HG03432 (cell line): ENCODE results near the gene RMND5B.
"Not testable (repeated sequence)": the region's sequence is repeated elsewhere in the genome, so short reads cannot be mapped to it uniquely, and the experiment has no call there.

ENCODE experiments used
- ATAC-seq: cut with Tn5 transposase; IDR thresholded peaks from one replicate; pipeline ENCODE4 v1.9.1; 2021; ENCODE audit warnings: mild to moderate bottlenecking, moderate library complexity; ENCODE audit not compliant: unreplicated experiment

Gene RMND5B

DNA sequence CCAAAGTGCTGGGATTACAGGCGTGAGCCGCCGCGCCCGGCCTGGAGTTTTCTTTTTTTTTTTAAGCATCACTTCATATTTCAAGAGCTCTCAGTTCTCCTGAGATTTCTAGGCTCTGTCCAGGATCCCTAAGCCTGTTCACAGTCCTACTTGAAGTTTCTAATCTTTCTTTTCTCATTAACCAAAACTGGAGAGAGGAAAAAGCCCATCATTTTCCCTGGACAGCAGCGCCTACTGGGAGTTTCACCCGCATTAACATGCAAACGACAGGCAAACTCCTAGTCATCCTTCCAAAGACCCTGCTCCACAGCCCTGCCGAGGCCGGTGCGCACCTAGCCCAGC, 609 bp upstream of the RMND5B start:
- not testable (repeated sequence) for ATAC-seq

DNA sequence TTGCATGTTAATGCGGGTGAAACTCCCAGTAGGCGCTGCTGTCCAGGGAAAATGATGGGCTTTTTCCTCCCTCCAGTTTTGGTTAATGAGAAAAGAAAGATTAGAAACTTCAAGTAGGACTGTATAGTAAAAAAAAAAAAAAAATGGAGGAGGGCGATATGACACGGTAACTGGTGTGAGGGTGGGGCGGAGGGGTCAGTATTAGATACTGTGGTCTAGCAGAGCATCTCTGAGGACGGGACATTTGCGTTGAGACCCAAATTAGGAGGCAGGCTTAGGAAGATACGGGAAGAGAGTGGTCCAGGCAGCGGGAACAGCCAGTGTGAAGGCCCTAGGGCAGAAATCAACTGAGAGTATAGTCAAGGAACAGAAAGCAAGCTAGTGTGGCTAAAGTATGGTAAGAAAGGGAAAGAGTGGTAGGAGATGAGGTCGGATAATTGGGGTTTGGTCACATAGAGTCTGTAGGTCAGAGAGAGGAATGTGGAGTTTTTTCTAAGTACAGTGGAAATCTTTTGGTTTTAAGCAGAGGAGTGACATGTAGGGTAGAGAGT, 707 bp downstream of the RMND5B start:
- no peak for ATAC-seq

DNA sequence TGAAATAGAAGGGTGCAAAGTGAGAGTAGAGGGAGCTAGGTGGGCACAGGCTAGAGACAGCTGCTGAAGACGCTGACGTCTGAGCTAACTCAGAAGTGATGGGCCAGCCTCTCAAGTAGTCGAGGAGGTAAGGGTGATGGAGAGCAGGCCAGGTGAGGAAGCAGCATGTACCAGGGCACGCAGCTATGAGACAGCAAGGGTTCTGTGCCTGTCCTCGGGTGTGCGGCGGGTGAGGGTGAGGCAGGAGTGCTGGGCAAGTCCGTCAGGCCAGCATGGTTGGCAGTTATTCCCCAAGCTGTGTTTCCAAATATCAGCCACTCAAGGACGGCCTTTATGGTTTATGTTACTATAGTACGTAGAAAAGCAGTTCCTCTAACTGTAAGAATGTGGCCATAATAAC, 6.2 kb downstream of the RMND5B start:
- ATAC-seq = no peak

DNA sequence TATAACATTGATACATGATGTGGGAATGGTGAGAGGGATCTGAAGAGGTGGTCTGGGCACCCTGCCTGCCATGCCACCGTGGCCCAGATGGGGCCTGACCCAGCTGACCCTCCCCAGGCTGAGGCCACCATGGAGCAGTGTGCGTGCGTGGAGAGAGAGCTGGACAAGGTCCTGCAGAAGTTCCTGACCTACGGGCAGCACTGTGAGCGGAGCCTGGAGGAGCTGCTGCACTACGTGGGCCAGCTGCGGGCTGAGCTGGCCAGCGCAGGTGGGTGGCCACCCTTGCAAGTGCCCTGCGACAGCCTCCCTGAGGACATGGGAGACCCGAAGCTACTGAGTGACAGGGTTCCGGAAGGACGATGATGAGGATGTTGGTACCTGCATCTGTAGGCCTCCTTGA, 7.2 kb downstream of the RMND5B start:
- ATAC-seq = no peak

DNA sequence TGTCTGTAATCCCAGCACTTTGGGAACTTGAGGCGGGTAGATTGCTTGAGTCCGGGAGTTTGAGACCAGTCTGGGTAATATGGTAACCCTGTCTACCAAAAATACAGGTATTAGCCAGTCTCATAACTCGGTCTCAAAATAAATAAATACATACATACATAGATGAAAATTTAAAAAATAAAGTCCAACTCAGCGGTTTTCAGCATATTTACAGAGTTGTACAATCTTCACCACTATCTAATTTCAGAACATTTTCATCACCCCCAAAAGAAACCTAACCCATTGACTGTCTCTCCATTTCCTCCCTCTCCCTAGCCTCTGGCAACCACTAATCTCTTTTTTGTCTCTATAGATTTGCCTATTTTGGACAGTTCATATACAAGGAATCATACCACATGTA, 10.7 kb downstream of the RMND5B start:
- no peak for ATAC-seq

DNA sequence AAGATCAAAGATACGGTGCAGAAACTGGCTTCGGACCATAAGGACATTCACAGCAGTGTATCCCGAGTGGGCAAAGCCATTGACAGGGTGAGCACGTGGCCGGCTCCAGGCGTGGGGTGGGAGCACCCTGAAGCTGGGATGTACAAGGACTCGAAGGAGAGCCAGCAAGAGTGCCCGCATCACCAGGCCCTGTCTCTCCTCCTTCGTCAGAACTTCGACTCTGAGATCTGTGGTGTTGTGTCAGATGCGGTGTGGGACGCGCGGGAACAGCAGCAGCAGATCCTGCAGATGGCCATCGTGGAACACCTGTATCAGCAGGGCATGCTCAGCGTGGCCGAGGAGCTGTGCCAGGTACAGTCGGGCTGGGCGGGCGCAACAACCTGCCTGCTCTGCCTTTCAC, 11.8 kb downstream of the RMND5B start:
- no peak for ATAC-seq

DNA sequence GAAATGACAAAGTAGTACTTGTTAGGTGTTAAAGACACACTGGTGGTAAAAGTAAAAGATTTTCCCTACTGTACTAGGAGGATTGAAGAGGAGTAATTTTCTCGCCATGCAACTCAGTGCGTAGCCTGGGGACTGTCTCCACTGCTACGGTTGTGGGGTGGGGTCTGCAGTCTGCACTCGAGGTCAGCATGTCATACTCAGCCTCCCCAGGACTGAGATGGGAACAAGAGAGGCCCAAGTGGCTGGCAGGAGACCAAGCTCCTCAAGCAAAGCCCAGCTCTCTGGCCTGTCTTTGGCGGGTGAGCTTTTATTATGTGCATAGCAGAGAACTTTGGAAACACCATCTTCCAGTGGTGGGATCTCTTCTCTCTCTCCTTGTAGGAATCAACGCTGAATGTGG, 12.4 kb downstream of the RMND5B start:
- no peak for ATAC-seq

DNA sequence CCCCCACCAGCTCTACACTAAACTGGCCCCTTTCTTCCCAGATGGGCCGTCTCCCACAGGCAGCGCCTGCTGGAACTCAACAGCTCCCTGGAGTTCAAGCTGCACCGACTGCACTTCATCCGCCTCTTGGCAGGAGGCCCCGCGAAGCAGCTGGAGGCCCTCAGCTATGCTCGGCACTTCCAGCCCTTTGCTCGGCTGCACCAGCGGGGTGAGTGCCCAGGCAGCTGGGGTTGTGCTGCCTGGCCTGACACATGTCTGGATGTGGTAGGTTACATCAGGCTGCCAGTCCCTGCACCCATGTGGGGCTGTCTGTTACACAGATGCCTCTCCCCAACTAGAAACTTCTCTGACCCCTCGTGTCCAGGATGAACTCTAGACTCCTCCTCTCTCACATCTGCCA, 13.1 kb downstream of the RMND5B start:
- no peak for ATAC-seq

DNA sequence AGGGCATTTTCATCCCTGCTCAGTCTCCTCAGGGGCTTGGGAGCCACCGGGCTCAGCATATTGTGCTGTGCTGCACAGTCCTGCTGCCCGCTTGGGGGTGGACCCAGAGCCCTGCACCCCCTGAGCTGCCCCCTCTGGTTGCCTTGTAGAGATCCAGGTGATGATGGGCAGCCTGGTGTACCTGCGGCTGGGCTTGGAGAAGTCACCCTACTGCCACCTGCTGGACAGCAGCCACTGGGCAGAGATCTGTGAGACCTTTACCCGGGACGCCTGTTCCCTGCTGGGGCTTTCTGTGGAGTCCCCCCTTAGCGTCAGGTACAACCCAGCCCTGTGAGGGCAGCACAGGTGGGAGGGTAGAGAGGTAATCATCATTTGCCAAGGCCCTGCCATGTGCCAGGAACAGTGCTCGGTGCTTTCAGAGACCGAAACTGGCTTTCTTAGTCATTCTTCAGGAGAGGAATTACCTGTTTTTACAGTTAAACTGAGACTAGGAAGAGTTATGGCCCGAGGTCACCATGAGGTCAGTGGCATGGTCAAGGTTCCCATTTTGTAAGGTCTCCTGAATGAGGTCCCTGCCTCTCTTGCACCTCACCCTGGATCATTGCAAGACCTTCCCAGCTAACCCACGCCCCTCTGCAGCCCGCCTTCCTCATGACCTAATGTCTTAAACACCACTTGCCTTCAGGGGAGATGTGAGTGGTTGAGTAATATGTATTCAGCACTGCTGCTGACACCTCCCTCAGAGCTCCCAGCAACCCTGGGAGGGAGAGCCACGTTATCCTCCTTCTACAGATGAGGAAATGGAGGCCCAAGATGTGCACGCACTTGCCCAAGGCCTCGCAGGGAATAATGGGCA, 15.4 kb downstream of the RMND5B start:
- ATAC-seq = peak; percentile 67

DNA sequence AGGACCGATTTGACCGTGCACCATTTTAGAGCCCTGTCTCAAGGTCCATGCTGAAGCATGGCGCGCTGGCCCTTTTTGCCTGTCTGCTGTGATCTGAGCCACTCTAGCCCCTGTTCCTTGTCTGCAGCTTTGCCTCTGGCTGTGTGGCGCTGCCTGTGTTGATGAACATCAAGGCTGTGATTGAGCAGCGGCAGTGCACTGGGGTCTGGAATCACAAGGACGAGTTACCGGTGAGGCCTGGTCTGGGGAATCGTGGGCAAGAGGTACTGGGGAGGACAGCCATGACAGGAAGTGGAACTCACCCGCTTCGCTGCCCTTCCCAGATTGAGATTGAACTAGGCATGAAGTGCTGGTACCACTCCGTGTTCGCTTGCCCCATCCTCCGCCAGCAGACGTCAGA, 16.6 kb downstream of the RMND5B start:
- no peak for ATAC-seq

DNA sequence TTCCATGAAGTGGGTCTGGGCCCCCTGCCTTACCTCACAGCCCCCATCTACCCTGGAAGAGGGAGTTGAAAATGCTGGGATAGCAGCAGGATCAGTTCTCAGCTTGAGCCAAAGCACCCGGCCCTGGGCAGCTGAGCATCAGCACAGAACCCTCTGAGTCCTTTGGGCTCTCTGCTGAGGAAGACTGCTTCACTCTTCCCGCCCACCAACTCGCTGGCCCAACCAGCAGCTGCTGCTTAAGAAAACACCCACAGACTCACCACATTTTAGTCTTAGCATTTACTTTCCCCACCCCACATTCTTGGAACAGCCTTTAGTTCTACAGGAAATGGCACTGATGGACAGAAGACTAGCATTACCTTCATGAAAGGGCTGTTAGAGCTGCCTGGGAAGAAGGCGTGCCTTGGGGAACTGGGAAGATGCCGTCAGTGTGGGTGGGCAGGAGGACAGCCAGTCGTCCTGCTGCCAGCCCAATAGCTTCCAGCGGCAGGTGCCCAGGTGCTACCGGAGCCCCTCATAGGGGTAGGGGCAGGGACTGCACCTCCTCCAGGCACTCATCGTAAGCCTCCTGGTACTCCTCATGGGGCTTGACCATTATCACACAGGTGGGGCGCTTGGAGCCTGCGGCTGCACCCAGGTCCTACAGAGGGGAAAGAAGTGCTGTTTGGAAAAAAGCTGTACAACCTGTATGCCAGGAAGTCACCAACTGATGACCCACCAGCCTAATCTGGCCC, 18.6 kb downstream of the RMND5B start:
- ATAC-seq = no peak

DNA sequence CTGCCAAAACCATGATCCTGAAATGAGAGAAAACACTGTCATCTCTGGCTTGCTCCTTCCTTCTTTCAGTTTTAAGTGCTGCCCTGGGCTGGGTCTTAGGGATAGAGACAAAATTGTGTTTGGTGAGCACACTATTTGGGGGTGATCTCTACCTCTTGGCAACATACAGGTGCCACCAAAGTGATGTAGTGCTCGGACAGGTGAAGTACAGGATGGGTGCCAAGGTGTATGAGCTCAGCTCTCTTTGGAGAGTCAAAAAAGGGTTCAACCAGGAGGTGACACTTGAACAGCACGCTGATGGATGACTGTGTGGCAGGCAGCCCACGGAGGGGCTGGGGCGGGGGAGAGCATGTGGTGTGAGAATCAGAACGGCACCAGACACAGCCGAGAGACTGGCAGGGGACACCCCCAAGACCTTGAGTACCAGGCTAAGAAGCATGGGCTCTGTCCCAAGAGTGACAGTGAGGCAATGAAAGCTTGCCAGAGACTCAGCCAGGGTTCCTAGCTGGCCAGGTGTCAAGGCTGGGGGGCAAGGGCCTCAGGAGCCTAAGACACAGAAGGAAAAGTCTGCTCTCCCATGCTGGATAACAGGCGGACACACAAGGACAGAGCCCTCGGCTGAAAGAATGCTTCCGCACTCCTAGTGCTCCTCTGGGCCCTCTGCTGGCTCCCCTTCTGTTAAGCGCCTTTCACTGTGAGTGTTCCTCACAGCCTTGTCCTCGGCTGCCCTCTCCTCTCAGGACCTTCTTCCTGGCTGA, 20.3 kb downstream of the RMND5B start:
- no peak for ATAC-seq

DNA sequence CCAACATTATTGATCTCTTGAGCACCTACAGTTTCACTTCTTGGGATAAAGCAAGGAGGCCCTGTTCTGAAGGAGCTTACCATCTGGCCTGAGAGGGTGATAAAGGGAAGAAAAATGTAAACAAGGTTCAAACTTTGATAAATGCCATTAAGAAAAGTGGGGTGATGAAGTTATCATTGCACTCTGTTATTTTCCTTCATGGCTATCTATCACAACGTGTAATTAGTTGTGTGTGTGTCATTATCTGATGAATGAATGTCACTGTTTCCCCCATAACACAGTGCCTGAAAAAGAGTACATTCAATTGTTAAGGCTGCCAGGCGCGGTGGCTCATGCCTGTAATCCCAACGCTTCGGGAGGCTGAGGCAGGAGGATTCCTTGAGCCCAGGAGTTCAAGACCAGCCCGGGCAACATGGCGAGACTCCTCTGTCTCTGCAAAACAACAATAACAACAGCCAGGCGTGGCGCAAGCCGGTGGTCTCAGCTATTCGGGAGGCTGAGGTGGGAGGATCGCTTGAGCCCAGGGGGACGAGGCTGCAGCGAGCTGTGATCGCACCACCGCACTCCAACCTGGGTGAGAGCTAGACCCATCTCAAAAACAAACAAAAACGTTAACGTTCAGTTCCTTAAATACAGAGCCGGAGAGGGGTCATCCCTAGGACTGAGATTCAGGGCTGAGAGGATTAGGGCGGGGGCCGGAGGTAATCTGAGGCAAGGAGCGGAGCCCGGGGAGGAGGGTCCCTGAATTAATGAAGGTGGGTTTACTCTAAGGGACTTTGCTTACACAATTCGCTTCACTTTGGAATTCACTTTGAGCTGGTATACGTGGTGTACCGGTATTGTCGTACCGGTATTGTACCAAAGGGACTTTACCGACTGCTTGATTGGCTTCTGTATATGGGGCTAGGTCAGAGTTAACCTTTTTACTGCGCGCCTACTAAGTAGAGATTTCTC, 22.0 kb downstream of the RMND5B start:
- ATAC-seq = no peak

DNA sequence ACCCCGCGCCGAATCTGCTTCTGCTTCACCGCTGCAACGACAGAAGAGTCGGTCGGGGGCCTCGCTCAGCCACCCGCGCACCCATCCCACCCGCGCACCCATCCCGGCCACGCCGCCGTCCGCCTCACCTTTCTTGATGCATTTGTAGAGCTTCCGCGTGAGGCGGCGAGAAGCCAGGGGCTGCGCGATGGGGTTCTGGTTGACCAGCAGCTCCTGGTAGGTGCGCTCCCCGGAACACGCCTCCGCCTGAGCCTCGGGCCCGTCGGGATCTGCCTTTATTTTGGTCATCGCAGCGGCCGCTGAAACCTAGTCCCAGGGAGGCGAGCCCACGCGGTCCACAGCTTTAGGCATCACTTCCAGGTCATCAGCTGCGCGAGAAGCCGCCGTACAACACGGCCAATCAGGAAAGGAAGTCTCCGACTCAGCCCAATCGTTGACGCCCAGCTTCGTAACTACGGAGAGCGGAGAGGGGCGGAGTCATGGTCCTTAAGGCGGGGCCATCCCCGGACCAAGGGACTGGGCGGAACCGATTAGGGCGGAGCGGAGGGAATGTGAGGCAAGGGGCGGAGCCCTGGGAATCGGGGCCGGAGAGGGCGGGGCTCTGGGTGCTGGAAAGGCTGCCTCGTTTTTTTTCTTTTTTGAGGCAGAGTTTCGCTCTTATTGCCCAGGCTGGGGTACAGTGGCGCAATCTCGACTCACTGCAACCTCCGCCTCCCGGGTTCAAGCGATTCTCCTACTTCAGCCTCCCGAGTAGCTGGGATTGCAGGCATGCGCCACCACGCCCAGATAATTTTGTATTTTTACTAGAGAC, 22.9 kb downstream of the RMND5B start, which contains the start of gene NHP2:
TSS of gene NHP2 (minus strand) at position 356 of the 811 bp plus-strand sequence. CDS start at position 288, 68 bp downstream.
- peak; percentile 97 for ATAC-seq

DNA sequence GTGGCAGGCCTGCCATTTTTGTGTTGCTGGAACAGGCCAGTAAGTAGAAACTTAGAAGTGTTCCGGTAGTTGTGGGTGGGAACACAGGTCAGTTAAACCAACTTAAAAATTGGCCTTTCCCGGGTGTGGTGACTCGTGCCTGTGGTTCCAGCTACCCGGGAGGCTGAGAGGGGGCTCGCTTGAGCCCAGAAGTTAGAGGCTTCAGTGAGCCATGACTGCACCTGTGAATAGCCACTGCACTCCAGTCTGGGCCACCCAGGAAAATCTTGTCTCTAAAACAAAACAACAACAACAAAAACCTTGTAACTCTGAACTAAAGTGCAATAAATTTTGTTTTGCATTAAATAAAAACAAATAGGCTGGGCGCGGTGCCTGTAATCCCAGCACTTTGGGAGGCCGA, 24.3 kb downstream of the RMND5B start:
- no peak for ATAC-seq

DNA sequence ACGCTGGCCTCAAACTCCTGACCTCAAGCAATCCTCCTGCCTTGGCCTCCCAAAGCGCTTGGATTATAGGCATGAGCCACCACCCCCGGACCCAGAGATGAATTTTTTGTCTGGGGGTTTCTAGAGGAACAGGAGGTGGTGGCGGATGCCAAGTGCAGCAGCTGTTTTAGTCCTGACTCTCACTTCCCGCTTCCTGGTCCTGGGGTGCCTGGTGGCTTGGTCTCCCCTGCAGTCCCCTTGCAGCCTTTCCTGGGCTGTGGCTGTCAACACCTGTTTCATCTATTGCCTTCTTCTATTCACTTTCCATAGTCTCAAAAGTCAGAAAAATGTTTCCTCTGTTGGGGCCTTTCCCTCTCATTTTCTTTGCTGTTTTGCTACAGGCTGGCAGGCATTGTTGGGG, 29.4 kb downstream of the RMND5B start:
- no peak for ATAC-seq

DNA sequence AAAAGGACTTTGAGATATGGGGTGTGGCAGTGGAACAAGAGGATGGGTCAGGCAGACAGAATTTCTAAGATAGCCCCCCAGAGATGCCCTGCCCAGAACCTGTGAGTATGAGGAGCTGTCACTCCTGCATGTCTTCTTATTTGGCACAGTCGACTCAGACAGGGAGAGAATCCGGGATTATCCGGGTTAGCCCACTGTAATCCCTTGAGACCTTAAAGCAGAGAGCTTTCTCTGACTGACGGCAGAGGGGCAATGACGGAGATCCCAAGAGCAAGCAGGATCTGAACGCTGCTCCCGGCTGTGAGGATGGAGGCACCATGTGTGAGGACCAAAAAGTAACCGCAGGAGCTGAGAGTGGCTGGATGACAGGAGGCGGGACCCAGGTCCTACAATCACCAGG, 31.7 kb downstream of the RMND5B start:
- no peak for ATAC-seq

DNA sequence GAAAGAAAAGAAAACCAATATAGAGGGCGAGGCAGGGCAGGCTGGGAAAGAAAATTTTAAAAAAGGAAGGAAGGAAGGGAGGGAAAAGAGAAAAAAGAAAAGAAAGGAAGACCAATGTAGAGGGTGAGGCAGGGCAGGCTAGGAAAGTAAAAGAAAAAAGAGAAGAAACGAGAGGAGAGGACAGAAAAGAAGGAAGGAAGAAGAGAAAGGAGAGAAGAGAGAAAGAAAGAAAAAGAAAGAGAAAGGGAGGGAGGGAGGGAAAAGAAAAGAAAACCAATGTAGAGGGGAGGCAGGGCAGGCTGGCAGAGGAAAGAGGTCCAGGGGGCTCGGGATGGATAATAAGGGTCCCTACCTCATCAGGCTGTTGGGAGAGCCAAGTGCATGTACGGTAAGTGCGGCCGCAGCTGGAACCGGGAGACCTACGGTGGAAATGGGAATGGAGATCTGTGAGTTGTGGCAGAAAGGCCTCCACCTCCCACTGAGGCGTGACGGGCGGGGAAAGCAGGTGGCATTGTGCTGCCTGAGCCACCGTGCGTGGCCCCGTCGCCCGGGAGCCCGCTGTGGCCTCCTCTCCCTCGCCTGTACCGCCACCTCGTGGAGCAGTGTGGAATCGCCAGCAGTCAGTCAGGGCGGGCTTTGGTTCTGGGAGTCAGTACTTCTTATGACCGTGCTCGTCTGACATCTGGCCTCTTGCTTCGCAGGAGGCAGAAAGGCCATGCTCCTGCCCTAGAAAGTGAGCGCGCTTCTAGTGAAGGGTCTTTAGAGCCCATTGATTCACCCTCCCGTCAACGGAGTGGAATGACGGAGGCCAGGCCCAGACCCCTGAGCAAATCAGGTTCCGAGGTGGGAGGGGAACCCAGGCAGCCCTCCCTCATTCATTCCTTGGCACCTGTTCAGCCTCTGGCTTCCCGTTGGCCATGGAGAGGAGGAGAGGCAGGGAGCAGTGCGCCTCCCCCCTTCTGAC, 33.2 kb downstream of the RMND5B start:
- ATAC-seq = peak; percentile 94
